ENCODE measurements around the gene TANGO2. TPM values are rescaled to one million over a fixed set of nuclear protein-coding genes. Genes with fewer than 3 reads are reported as not detected.

The TANGO2 gene
- total RNA-seq, 2 experiments from 2014 or later, result 16.5 to 21.5 TPM

- no peaks in the 10 kb centered on the region for H3K9me3 Mint-ChIP-seq
- DNase-seq, result no peak
- H3K27ac Mint-ChIP-seq, result peak overlapping the region; percentile 83
- peaks cover 27% of the 10 kb centered on the region for H3K4me1 Mint-ChIP-seq
- peaks cover 24% of the 10 kb centered on the region for H3K36me3 Mint-ChIP-seq
- no peaks in the 10 kb centered on the region for H3K27me3 Mint-ChIP-seq
- H3K4me3 Mint-ChIP-seq, result no peak overlapping the region
Observed at GRCh38 chr22:20107951-20108756, 87.2 kb downstream of the TANGO2 start.

GRCh38 chr22:20108757-20109230 lies 87.9 kb downstream of the TANGO2 start:
- H3K9me3 Mint-ChIP-seq, result no peaks in the 10 kb centered on the region
- DNase-seq, result no peak
- peak overlapping the region; percentile 50 for H3K27ac Mint-ChIP-seq
- H3K36me3 Mint-ChIP-seq, result peaks cover 20% of the 10 kb centered on the region
- no peak overlapping the region for H3K4me3 Mint-ChIP-seq
- H3K4me1 Mint-ChIP-seq, result peaks cover 28% of the 10 kb centered on the region
- H3K27me3 Mint-ChIP-seq, result no peaks in the 10 kb centered on the region

- Mint-ChIP-seq H3K36me3 (peaks cover 21% of the 10 kb centered on the region), H3K4me1 (peaks cover 36% of the 10 kb centered on the region), H3K9me3 (no peaks in the 10 kb centered on the region), H3K4me3 (no peak overlapping the region), H3K27ac (peak overlapping the region; percentile 97), H3K27me3 (no peaks in the 10 kb centered on the region)
- DNase-seq, result no peak
Observed at GRCh38 chr22:20109411-20110358, 88.8 kb downstream of the TANGO2 start.

GRCh38 chr22:20110359-20110985 lies 89.6 kb downstream of the TANGO2 start:
- DNase-seq, result no peak
- Mint-ChIP-seq H3K4me1 (peaks cover 38% of the 10 kb centered on the region), H3K27me3 (no peaks in the 10 kb centered on the region), H3K9me3 (no peaks in the 10 kb centered on the region), H3K4me3 (no peak overlapping the region), H3K36me3 (peaks cover 25% of the 10 kb centered on the region), H3K27ac (peak overlapping the region; percentile 97)

GRCh38 chr22:20111045-20111688 lies 90.3 kb downstream of the TANGO2 start:
- Mint-ChIP-seq H3K4me3 (no peak overlapping the region), H3K36me3 (peaks cover 28% of the 10 kb centered on the region)

GRCh38 chr22:20111689-20112622 lies 91.0 kb downstream of the TANGO2 start:
- Mint-ChIP-seq H3K4me1 (peaks cover 38% of the 10 kb centered on the region), H3K9me3 (no peaks in the 10 kb centered on the region), H3K4me3 (peak overlapping the region; percentile 47), H3K27me3 (no peaks in the 10 kb centered on the region), H3K27ac (peak overlapping the region; percentile 97), H3K36me3 (peaks cover 32% of the 10 kb centered on the region)
- DNase-seq, result no peak

More at GRCh38 chr22:20111045-20111688, 90.3 kb downstream of the TANGO2 start:
- Mint-ChIP-seq H3K27ac (peak overlapping the region; percentile 97), H3K27me3 (no peaks in the 10 kb centered on the region), H3K4me1 (peaks cover 38% of the 10 kb centered on the region), H3K9me3 (no peaks in the 10 kb centered on the region)
- peak; percentile 69 for DNase-seq

GRCh38 chr22:20112623-20113511 lies 92.0 kb downstream of the TANGO2 start:
- Mint-ChIP-seq H3K27me3 (no peaks in the 10 kb centered on the region), H3K4me3 (peak overlapping the region; percentile 47), H3K36me3 (peaks cover 26% of the 10 kb centered on the region), H3K9me3 (no peaks in the 10 kb centered on the region), H3K27ac (peak overlapping the region; percentile 97), H3K4me1 (peaks cover 38% of the 10 kb centered on the region)
- no peak for DNase-seq

GRCh38 chr22:20113551-20114310 lies 92.8 kb downstream of the TANGO2 start:
- Mint-ChIP-seq H3K36me3 (peaks cover 32% of the 10 kb centered on the region), H3K4me1 (peaks cover 38% of the 10 kb centered on the region), H3K27ac (peak overlapping the region; percentile 84), H3K27me3 (no peaks in the 10 kb centered on the region), H3K9me3 (no peaks in the 10 kb centered on the region), H3K4me3 (no peak overlapping the region)
- DNase-seq, result no peak

- DNase-seq, result no peak
- H3K27ac Mint-ChIP-seq, result peak overlapping the region; percentile 85
- no peaks in the 10 kb centered on the region for H3K9me3 Mint-ChIP-seq
- H3K4me3 Mint-ChIP-seq, result peak overlapping the region; percentile 93
- H3K4me1 Mint-ChIP-seq, result peaks cover 46% of the 10 kb centered on the region
- H3K36me3 Mint-ChIP-seq, result peaks cover 39% of the 10 kb centered on the region
- H3K27me3 Mint-ChIP-seq, result no peaks in the 10 kb centered on the region
Observed at GRCh38 chr22:20114506-20115475, 93.9 kb downstream of the TANGO2 start.

- Mint-ChIP-seq H3K36me3 (peaks cover 46% of the 10 kb centered on the region), H3K4me3 (peak within 1 kb of the TSS; percentile 93), H3K9me3 (no peaks in the 10 kb centered on the region), H3K4me1 (peaks cover 47% of the 10 kb centered on the region), H3K27ac (peak within 1 kb of the TSS; percentile 92), H3K27me3 (no peaks in the 10 kb centered on the region)
- no peak for DNase-seq
Observed at GRCh38 chr22:20115691-20116375, 94.9 kb downstream of the TANGO2 start, which contains the start of gene RANBP1. Gene RANBP1, plus strand, starts transcription at chr22:20116104. Its CDS starts 81 bp downstream, at chr22:20116185.
